Uterus (tissue), 4 donors: ENCODE data around the gene C1orf198. TPM values are rescaled to one million over a fixed set of nuclear protein-coding genes. Genes with fewer than 3 reads are reported as not detected.
A peak's percentile ranks its signal among the peaks of the same experiment; 100 is the strongest.

Source experiments
- DNase-seq, 2 donors: peaks; one replicate each; pipeline ENCODE4 v3.0.0-alpha.2; 2019 to 2020
- H3K27ac ChIP-seq, 2 donors: fragments of 200-600 bp; sonication (generic); 1 replicate in 1 of 2; 2 replicates in 1 of 2; pipeline ENCODE4 v1.5.1; 2016 to 2018
- H3K27me3 ChIP-seq, 2 donors: fragments of 200-600 bp; sonication (generic); one replicate each; pipeline ENCODE4 v1.5.1; 2018 to 2019; ENCODE audit warnings: control low read depth in 1 of 2
- H3K36me3 ChIP-seq, 2 donors: fragments of 200-600 bp; sonication (generic); one replicate each; pipeline ENCODE4 v1.5.1; 2019; ENCODE audit warnings: control low read depth in 1 of 2
- H3K4me1 ChIP-seq, 2 donors: fragments of 200-600 bp; sonication (generic); one replicate each; pipeline ENCODE4 v1.5.1; 2018 to 2019; ENCODE audit warnings: control low read depth in 1 of 2
- H3K4me3 ChIP-seq, 2 donors: fragments of 200-600 bp; sonication (generic); 1 replicate in 1 of 2; 2 replicates in 1 of 2; pipeline ENCODE4 v1.5.1; 2018 to 2019; ENCODE audit warnings: mild to moderate bottlenecking in 1 of 2
- H3K9me3 ChIP-seq, 2 donors: fragments of 200-600 bp; sonication (generic); one replicate each; pipeline ENCODE4 v1.5.1; 2019; ENCODE audit warnings: control low read depth in 1 of 2
- CTCF ChIP-seq, 4 experiments: fragments of 200-600 bp in 2 of 4; fragments of 450-650 bp in 2 of 4; sonication (generic) in 2 of 4; IDR thresholded peaks; one replicate each; pipeline ENCODE4 v1.5.1; 2016 to 2019; ENCODE audit warnings: antibody characterized with exemption in 4 of 4, mild to moderate bottlenecking in 2 of 4, moderate library complexity in 1 of 4
- POLR2A ChIP-seq, 2 donors: fragments of 450-650 bp; IDR thresholded peaks; one replicate each; pipeline ENCODE4 v1.6.1; 2016; ENCODE audit warnings: antibody characterized with exemption in 2 of 2, mild to moderate bottlenecking in 1 of 2, moderate library complexity in 1 of 2
- intact Hi-C: fragments of 100-400 bp; cut with DNase I; formaldehyde crosslinking; loops from one replicate; pipeline ENCODE4 v1.15.1; 2023; ENCODE audit warnings: low total_unique reads
- total RNA-seq, 4 donors: library from RNA; depleted of rRNA in 3 of 4; stranded (reverse); fragments of >200 nt in 3 of 4; gene quantifications; one replicate each; pipeline versions ENCODE4 v1.1.0 to v1.2.4, GENCODE V29; 2014 to 2023
- donor health status: DM: yes; HTN: yes; CAD: no.

The C1orf198 gene
- total RNA-seq, 4 donors from 2014 or later: 41.0 to 80.0 (median 60.8) TPM

- H3K9me3 ChIP-seq: no peaks in the 10 kb centered on the region
- no peak overlapping the region for H3K4me3 ChIP-seq
- H3K27me3 ChIP-seq: no peaks in the 10 kb centered on the region
- DNase-seq: no peak
- H3K36me3 ChIP-seq: no peaks in the 10 kb centered on the region
- intact Hi-C loops: no loop called here
- peaks cover 0 to 12% of the 10 kb centered on the region in 2 donors for H3K4me1 ChIP-seq
- peak overlapping the region; percentile 45 to 60 for H3K27ac ChIP-seq
- TF ChIP-seq POLR2A (IDR thresholded peaks at IDR 0.05) (no peak), CTCF (IDR thresholded peaks at IDR 0.05) (no peak)
These were observed 42.6 kb downstream of the C1orf198 start for GRCh38 chr1:230825761-230826160.

GRCh38 chr1:230824919-230825721 is 43.2 kb downstream of the C1orf198 start:
- Histone ChIP-seq H3K27ac (peak overlapping the region; percentile 45 to 60), H3K4me3 (no peak overlapping the region), H3K36me3 (no peaks in the 10 kb centered on the region), H3K27me3 (no peaks in the 10 kb centered on the region), H3K4me1 (peaks cover 0 to 12% of the 10 kb centered on the region in 2 donors), H3K9me3 (no peaks in the 10 kb centered on the region)
- DNase-seq: no peak
- intact Hi-C loops: no loop called here
- TF ChIP-seq CTCF (IDR thresholded peaks at IDR 0.05) (no peak), POLR2A (IDR thresholded peaks at IDR 0.05) (no peak)

- TF ChIP-seq CTCF (IDR thresholded peaks at IDR 0.05) (no peak), POLR2A (IDR thresholded peaks at IDR 0.05) (no peak)
- Histone ChIP-seq H3K4me1 (peaks cover 0 to 12% of the 10 kb centered on the region in 2 donors), H3K27ac (peak overlapping the region; percentile 45 to 60), H3K27me3 (no peaks in the 10 kb centered on the region), H3K9me3 (no peaks in the 10 kb centered on the region), H3K4me3 (no peak overlapping the region), H3K36me3 (no peaks in the 10 kb centered on the region)
- DNase-seq: no peak
- intact Hi-C loops: no loop called here
These were observed 43.8 kb downstream of the C1orf198 start for GRCh38 chr1:230824551-230824918.

- Histone ChIP-seq H3K27ac (peak overlapping the region; percentile 45 to 60), H3K4me3 (no peak overlapping the region), H3K9me3 (no peaks in the 10 kb centered on the region), H3K36me3 (no peaks in the 10 kb centered on the region), H3K4me1 (peaks cover 0 to 12% of the 10 kb centered on the region in 2 donors), H3K27me3 (no peaks in the 10 kb centered on the region)
- TF ChIP-seq POLR2A (IDR thresholded peaks at IDR 0.05): no peak
- no peak for TF ChIP-seq CTCF (IDR thresholded peaks at IDR 0.05)
- no peak for DNase-seq
- intact Hi-C loops: no loop called here
These were observed 44.4 kb downstream of the C1orf198 start for GRCh38 chr1:230823931-230824381.

GRCh38 chr1:230823426-230823825 is 44.9 kb downstream of the C1orf198 start:
- intact Hi-C loops: no loop called here
- Histone ChIP-seq H3K9me3 (no peaks in the 10 kb centered on the region), H3K4me1 (peaks cover 0 to 12% of the 10 kb centered on the region in 2 donors), H3K4me3 (no peak overlapping the region), H3K36me3 (no peaks in the 10 kb centered on the region), H3K27me3 (no peaks in the 10 kb centered on the region), H3K27ac (peak overlapping the region in 1 of 2 donors; percentile 60)
- no peak for TF ChIP-seq POLR2A (IDR thresholded peaks at IDR 0.05)
- no peak for TF ChIP-seq CTCF (IDR thresholded peaks at IDR 0.05)
- DNase-seq: peak in 1 of 2 donors; percentile 52
